Smooth muscle cell (in vitro differentiated cells): ENCODE results near the gene ABLIM3. TPM values are rescaled to one million over a fixed set of nuclear protein-coding genes. Genes with fewer than 3 reads are reported as not detected.

Experiments
- DNase-seq: peaks from one replicate; lab custom pipeline; 2025; ENCODE audit not compliant: unreplicated experiment; lab: John Stamatoyannopoulos, UW
- H2AFZ ChIP-seq: fragments of 200-600 bp; sonication (generic); 2 replicates; pipeline ENCODE4 v1.6.0; 2016; ENCODE audit warnings: antibody characterized with exemption, low read depth, mild to moderate bottlenecking
- H3F3A ChIP-seq: fragments of 200-600 bp; sonication (generic); 2 replicates; pipeline ENCODE4 v1.6.0; 2017; ENCODE audit warnings: antibody characterized with exemption, low read depth
- H3K27ac ChIP-seq: fragments of 200-600 bp; sonication (generic); 2 replicates; pipeline ENCODE4 v1.5.1; 2016; ENCODE audit warnings: low read depth, mild to moderate bottlenecking
- H3K27me3 ChIP-seq: fragments of 200-600 bp; sonication (generic); 2 replicates; pipeline ENCODE4 v1.6.1; 2016; ENCODE audit warnings: low read depth, mild to moderate bottlenecking
- H3K36me3 ChIP-seq: fragments of 200-600 bp; sonication (generic); 2 replicates; pipeline ENCODE4 v1.5.1; 2016; ENCODE audit warnings: low read depth
- H3K4me1 ChIP-seq: fragments of 200-600 bp; sonication (generic); 2 replicates; pipeline ENCODE4 v1.5.1; 2016; ENCODE audit warnings: low read depth
- H3K4me2 ChIP-seq: fragments of 200-600 bp; sonication (generic); 2 replicates; pipeline ENCODE4 v1.6.0; 2016; ENCODE audit warnings: mild to moderate bottlenecking
- H3K4me3 ChIP-seq: fragments of 200-600 bp; sonication (generic); 2 replicates; pipeline ENCODE4 v1.5.1; 2016; ENCODE audit warnings: mild to moderate bottlenecking
- H3K79me2 ChIP-seq: fragments of 200-600 bp; sonication (generic); 2 replicates; pipeline ENCODE4 v1.6.0; 2016; ENCODE audit warnings: low read depth, mild to moderate bottlenecking
- H3K9ac ChIP-seq: fragments of 200-600 bp; sonication (generic); 2 replicates; pipeline ENCODE4 v1.6.0; 2016; ENCODE audit warnings: low read depth
- H3K9me3 ChIP-seq: fragments of 200-600 bp; sonication (generic); replicated peaks from 2 replicates; pipeline ENCODE4 v1.5.1; 2016; ENCODE audit warnings: low read depth
- H4K20me1 ChIP-seq: fragments of 200-600 bp; sonication (generic); 2 replicates; pipeline ENCODE4 v1.6.0; 2016; ENCODE audit warnings: low read depth
- CTCF ChIP-seq: fragments of 200-600 bp; sonication (generic); IDR thresholded peaks from 2 replicates; pipeline ENCODE4 v1.5.1; 2017; ENCODE audit warnings: borderline replicate concordance, mild to moderate bottlenecking, antibody characterized with exemption; ENCODE audit not compliant: insufficient read depth, poor library complexity, severe bottlenecking
- WGBS: methylation state at CpG from one replicate; pipeline ENCODE4 v1.1.7; 2016; ENCODE audit warnings: low lambda C conversion rate; 5-methylcytosine and 5-hydroxymethylcytosine counted together
- polyA plus RNA-seq: library from polyadenylated mRNA; unstranded; fragments of >200 nt; fragmentation: Nextera tagmentation; extraction: Ambion mirVana; gene quantifications from 2 replicates; pipeline ENCODE4 v1.2.1, GENCODE V29; 2016
- total RNA-seq: library from RNA; depleted of rRNA; stranded (reverse); fragments of >200 nt; gene quantifications from 2 replicates; pipeline ENCODE4 v1.2.3, GENCODE V29; 2014

The ABLIM3 gene
- total and polyA plus RNA-seq, 2 experiments from 2014 or later = 2.6 to 6.8 TPM

DNA sequence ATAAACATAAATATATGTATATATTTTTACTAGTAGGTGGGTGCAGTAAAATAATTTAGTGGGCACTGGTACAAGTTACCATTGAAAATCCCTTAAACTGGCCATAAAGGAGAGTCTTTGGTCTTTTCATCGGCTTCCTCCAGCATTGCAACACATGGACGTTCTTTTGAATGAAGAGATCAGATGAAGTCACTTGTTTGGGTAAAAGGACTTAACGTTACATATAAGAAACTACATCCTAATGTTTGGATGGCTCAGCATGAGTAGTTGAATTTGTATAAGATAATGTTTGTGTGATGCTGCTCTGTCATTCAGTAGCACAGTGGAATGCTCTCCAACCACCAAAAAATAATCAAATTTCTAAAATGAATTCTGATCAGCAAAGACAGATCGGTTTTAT lies 161.9 kb downstream of the ABLIM3 start:
- H3K4me1 ChIP-seq = no peaks in the 10 kb centered on the region
- H3K4me2 ChIP-seq = no peak overlapping the region
- H3K27me3 ChIP-seq = no peaks in the 10 kb centered on the region
- H3K79me2 ChIP-seq = no peaks in the 10 kb centered on the region
- H3K9me3 ChIP-seq = no peaks in the 10 kb centered on the region
- no peak overlapping the region for H3K4me3 ChIP-seq
- H2AFZ ChIP-seq = no peak overlapping the region
- no peak overlapping the region for H3K27ac ChIP-seq
- 82% methylated on average over 4 of the region's 4 CpGs for WGBS
- no peak for DNase-seq
- no peaks in the 10 kb centered on the region for H4K20me1 ChIP-seq
- no peak overlapping the region for H3K9ac ChIP-seq
- no peak for TF ChIP-seq CTCF
- H3K36me3 ChIP-seq = no peaks in the 10 kb centered on the region
- H3F3A ChIP-seq = no peaks in the 10 kb centered on the region

DNA sequence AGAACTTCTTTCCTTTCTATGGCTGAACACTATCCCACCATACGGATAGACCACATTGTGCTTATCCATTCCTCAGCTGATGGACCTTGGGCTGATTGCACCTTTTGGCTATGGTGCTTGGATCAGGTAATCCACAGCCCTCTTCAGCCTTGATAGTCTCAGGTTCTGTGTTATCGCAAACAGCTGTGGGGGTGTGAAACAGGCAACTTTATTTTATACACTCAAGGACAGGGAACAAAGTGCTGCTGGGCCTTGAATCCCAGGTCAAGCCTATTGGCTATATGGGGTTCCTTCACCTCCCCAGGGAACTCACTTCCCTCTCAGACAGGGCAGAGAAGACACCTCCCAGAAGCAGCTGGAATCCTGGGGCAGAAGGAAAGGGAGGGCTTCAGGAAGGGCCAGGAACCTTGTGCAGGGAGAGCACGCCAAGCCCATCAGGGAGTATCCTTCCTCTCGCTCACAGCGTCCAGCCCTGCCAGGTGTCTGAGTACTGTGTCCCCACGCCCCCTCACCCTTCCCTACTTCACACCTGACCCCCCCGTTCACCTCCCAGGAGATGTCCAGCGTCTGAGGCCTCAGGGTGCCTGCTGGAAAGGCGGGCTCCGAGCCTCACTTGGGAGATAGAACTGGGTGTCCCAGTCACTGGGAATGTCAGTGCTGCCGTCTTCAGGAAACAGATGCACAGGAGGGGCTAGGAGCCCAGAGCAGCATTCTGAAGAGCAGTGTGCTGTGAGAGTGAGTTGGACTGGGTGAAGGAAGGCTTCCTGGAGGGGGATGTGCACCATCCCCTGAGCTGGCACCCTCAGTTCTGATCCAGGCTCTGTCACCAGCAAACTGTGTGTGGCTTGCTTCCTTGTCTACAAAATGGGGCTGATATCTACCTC lies 163.1 kb downstream of the ABLIM3 start:
- Histone ChIP-seq H3K4me1 (no peaks in the 10 kb centered on the region), H3K79me2 (no peaks in the 10 kb centered on the region), H3K9ac (no peak overlapping the region), H3K27me3 (no peaks in the 10 kb centered on the region), H3K4me2 (no peak overlapping the region), H3K4me3 (no peak overlapping the region), H2AFZ (no peak overlapping the region), H3K27ac (no peak overlapping the region), H3K9me3 (no peaks in the 10 kb centered on the region), H3F3A (no peaks in the 10 kb centered on the region), H3K36me3 (no peaks in the 10 kb centered on the region), H4K20me1 (no peaks in the 10 kb centered on the region)
- TF ChIP-seq CTCF = no peak
- WGBS = 88% methylated on average over 10 of the region's 11 CpGs
- no peak for DNase-seq

GRCh38 chr5:149309354-149309753 lies 168.1 kb downstream of the ABLIM3 start:
- no peak for TF ChIP-seq CTCF
- Histone ChIP-seq H3K36me3 (no peaks in the 10 kb centered on the region), H3K27ac (no peak overlapping the region), H2AFZ (no peak overlapping the region), H3K79me2 (no peaks in the 10 kb centered on the region), H3K4me3 (no peak overlapping the region), H3K9ac (no peak overlapping the region), H3K27me3 (peaks cover 2% of the 10 kb centered on the region), H3K4me1 (no peaks in the 10 kb centered on the region), H3K9me3 (no peaks in the 10 kb centered on the region), H3K4me2 (no peak overlapping the region), H4K20me1 (no peaks in the 10 kb centered on the region), H3F3A (no peaks in the 10 kb centered on the region)
- no peak for DNase-seq
- WGBS = 93% methylated on average over 6 of the region's 6 CpGs

Other genes with a start within 250 kb of the ABLIM3 start
- 0.31 and 1.9 TPM in 2 replicates for gene SH3TC2, start 78.4 kb upstream of the ABLIM3 start, total RNA-seq
- 0.19 and 0.46 TPM in 2 replicates for gene SH3TC2, start 78.4 kb upstream of the ABLIM3 start, polyA plus RNA-seq
- gene AFAP1L1, start 130.4 kb downstream of the ABLIM3 start, total RNA-seq = 2.3 and 2.4 TPM in 2 replicates
- gene AFAP1L1, start 130.4 kb downstream of the ABLIM3 start, polyA plus RNA-seq = 0.59 and 4.5 TPM in 2 replicates
- 13.0 and 21.7 TPM in 2 replicates for gene GRPEL2, start 204.0 kb downstream of the ABLIM3 start, total RNA-seq
- gene GRPEL2, start 204.0 kb downstream of the ABLIM3 start, polyA plus RNA-seq = 4.6 and 5.2 TPM in 2 replicates
- gene PCYOX1L, start 216.6 kb downstream of the ABLIM3 start, total RNA-seq = 6.4 and 14.3 TPM in 2 replicates
- 13.4 and 17.2 TPM in 2 replicates for gene PCYOX1L, start 216.6 kb downstream of the ABLIM3 start, polyA plus RNA-seq
- 12.0 and 24.8 TPM in 2 replicates for gene IL17B, start 237.8 kb downstream of the ABLIM3 start, total RNA-seq
- 10.4 and 11.6 TPM in 2 replicates for gene IL17B, start 237.8 kb downstream of the ABLIM3 start, polyA plus RNA-seq